ENCODE data around the gene PAPOLG. TPM values are rescaled to one million over a fixed set of nuclear protein-coding genes. Genes with fewer than 3 reads are reported as not detected.

PAPOLG gene
- total RNA-seq, 1 donor from 2014 or later: 14.7 TPM

DNA sequence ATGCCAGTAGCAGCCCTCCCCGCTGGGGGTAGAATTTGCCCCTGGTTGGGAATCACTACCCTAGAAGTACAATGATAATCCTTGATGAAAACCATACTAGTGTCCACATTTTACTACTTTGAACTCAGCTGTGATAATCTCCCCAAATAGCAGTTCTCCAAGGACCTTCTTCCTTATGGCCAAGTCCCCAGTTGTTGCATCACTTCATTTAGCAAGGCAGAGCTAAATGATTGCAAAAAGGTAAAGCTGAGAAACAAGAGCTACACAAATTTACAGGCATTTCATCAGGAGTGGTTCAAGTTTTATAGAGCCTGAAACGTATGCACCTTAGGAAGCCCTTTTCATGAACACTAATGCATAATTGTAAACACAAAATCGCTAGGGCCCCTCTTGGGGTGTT lies 80.4 kb downstream of the PAPOLG start:
- H3K27me3 ChIP-seq: no peaks in the 10 kb centered on the region
- H3K27ac ChIP-seq: no peak overlapping the region
- H3K4me3 ChIP-seq: no peak overlapping the region
- DNase-seq (ENCODE audit: extremely low spot score in 2 of 2): no peak
- no peaks in the 10 kb centered on the region for H3K9me3 ChIP-seq
- TF ChIP-seq POLR2A (IDR thresholded peaks at IDR 0.05) (no peak), POLR2AphosphoS5 (IDR thresholded peaks at IDR 0.05; ENCODE audit: insufficient read depth in 1 of 2, low read depth in 1 of 2) (no peak)
- TF ChIP-seq, protein P1, sequence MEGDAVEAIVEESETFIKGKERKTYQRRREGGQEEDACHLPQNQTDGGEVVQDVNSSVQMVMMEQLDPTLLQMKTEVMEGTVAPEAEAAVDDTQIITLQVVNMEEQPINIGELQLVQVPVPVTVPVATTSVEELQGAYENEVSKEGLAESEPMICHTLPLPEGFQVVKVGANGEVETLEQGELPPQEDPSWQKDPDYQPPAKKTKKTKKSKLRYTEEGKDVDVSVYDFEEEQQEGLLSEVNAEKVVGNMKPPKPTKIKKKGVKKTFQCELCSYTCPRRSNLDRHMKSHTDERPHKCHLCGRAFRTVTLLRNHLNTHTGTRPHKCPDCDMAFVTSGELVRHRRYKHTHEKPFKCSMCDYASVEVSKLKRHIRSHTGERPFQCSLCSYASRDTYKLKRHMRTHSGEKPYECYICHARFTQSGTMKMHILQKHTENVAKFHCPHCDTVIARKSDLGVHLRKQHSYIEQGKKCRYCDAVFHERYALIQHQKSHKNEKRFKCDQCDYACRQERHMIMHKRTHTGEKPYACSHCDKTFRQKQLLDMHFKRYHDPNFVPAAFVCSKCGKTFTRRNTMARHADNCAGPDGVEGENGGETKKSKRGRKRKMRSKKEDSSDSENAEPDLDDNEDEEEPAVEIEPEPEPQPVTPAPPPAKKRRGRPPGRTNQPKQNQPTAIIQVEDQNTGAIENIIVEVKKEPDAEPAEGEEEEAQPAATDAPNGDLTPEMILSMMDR (IDR thresholded peaks at IDR 0.05): no peak
- no peaks in the 10 kb centered on the region for H3K4me1 ChIP-seq
- H3K36me3 ChIP-seq: no peaks in the 10 kb centered on the region
- intact Hi-C loops (cut with DNase I): no loop called here

DNA sequence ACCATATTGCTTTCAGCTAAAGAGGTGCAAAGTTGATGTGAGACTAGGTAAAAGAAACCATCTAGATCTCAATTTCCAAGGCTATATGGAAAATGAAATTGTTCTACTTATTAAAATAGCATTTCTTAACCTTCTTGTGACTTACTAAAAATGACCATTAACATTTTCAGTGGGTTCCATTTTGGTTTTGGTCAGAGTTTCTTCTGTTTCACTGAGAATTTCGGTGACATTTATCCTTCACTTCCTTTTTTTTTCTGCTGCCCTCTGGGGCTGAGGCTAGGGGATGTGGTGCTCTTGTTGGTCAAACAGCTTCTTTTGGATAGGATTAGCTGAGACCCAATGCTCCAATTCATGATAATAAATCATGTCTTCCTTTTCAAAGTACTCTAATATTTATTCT lies 81.1 kb downstream of the PAPOLG start:
- H3K4me1 ChIP-seq: no peaks in the 10 kb centered on the region
- no peaks in the 10 kb centered on the region for H3K9me3 ChIP-seq
- H3K27me3 ChIP-seq: no peaks in the 10 kb centered on the region
- no peak for DNase-seq (ENCODE audit: extremely low spot score in 2 of 2)
- no peaks in the 10 kb centered on the region for H3K36me3 ChIP-seq
- TF ChIP-seq, protein P1 (IDR thresholded peaks at IDR 0.05): no peak
- TF ChIP-seq POLR2A (IDR thresholded peaks at IDR 0.05) (no peak), POLR2AphosphoS5 (IDR thresholded peaks at IDR 0.05; ENCODE audit: insufficient read depth in 1 of 2, low read depth in 1 of 2) (no peak)
- H3K4me3 ChIP-seq: no peak overlapping the region
- H3K27ac ChIP-seq: no peak overlapping the region
- intact Hi-C loops (cut with DNase I): no loop called here

DNA sequence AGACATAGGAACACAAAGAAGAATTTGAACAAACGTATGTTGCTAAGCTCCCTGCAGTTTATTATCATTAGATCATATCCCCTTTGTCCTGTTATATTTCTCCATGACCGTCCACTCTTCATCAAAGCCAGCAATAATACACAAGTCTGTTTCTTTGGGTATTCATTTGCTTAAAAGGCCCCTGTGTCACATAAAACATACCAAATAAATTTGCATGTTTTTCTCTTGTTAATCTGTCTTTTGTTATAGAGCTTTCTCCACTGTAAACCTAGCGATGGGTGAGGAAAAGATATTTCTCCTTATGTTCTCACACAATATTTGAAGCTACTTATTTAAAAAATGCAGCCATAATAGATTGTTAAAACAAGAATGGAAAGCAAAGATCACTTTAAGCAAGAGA lies 82.4 kb downstream of the PAPOLG start:
- H3K27ac ChIP-seq: no peak overlapping the region
- H3K4me3 ChIP-seq: no peak overlapping the region
- H3K27me3 ChIP-seq: no peaks in the 10 kb centered on the region
- H3K9me3 ChIP-seq: no peaks in the 10 kb centered on the region
- H3K4me1 ChIP-seq: no peaks in the 10 kb centered on the region
- no peak for DNase-seq (ENCODE audit: extremely low spot score in 2 of 2)
- TF ChIP-seq POLR2A (IDR thresholded peaks at IDR 0.05) (no peak), POLR2AphosphoS5 (IDR thresholded peaks at IDR 0.05; ENCODE audit: insufficient read depth in 1 of 2, low read depth in 1 of 2) (no peak)
- TF ChIP-seq, protein P1 (IDR thresholded peaks at IDR 0.05): no peak
- intact Hi-C loops (cut with DNase I): no loop called here
- H3K36me3 ChIP-seq: no peaks in the 10 kb centered on the region

DNA sequence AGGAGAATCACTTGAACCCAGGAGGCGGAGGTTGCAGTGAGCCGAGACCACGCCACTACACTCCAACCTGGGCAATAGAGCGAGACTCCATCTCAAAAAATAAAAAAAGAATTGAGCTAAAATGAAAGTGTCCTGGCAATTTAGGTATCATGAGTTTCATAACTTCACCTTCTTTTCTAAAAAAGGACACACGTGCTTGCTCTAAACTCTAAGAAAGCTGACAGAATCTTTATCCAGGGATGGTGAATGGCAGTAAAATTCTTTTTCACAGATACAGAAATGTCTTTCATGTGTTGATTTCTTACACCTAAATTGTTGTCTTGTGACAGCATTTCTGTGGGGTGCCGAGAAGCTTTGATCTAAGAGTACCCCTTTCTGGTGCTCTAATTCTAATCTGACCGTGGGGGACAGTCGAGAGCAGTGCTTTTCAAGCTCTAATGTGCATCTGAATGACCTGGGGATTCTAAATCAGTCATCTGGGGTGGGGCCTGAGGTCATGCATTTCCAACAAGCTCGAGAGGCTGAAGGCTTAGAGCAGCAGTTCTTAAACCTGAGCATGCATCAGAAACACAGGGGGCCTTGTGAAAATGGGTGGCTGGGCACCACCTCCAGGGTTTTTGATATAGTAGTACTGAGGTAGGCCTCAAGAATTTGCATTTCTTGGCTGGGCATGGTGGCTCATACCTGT lies 83.2 kb downstream of the PAPOLG start:
- no peak for TF ChIP-seq POLR2A (IDR thresholded peaks at IDR 0.05)
- H3K4me1 ChIP-seq: no peaks in the 10 kb centered on the region
- H3K9me3 ChIP-seq: no peaks in the 10 kb centered on the region
- intact Hi-C loops (cut with DNase I): no loop called here
- H3K27me3 ChIP-seq: no peaks in the 10 kb centered on the region
- no peak for DNase-seq (ENCODE audit: extremely low spot score in 2 of 2)
- H3K36me3 ChIP-seq: no peaks in the 10 kb centered on the region
- no peak overlapping the region for H3K4me3 ChIP-seq
- H3K27ac ChIP-seq: no peak overlapping the region

DNA sequence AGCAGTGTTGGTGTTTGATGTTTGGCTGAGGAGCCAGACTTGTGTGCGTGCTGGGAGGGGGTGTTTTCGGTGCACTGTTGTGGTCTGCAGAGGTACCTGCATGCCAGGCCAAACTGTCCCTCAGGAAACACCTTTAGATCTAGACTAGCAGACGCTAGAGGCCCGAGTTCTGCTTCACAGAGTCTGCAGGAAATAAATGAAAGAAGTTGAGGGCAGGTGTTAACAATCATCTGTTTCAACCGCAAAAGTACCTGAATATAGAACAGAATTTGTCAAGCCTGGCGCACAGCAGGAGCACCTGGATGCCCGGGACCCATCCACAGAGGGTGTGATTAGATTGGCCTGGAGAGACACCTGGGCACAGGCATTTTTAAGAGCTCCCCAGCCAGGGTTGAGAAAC lies 84.8 kb downstream of the PAPOLG start:
- Histone ChIP-seq H3K9me3 (no peaks in the 10 kb centered on the region), H3K4me3 (no peak overlapping the region), H3K27me3 (no peaks in the 10 kb centered on the region), H3K4me1 (no peaks in the 10 kb centered on the region), H3K27ac (no peak overlapping the region), H3K36me3 (no peaks in the 10 kb centered on the region)
- no peak for TF ChIP-seq POLR2A (IDR thresholded peaks at IDR 0.05)
- DNase-seq (ENCODE audit: extremely low spot score in 2 of 2): no peak
- intact Hi-C loops (cut with DNase I): no loop called here

DNA sequence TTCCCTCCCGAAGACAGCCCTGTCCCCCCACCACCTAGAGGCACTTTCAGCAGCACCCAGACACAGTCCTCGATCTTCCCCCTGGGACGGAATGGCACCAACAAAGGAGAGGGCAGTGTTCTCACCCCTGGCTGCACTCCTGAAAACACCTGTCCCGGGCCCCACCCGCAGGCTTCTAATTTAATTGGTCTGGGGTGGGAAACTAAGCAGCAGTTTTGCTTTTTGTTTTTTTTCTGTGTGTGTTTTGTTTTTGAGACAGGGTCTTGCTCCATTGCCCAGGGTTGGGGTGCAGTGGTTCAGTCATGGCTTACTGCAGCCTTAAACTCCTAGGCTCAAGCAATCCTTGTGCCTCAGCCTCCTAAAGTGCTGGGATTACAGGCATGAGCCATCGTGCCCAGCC lies 86.9 kb downstream of the PAPOLG start:
- no peaks in the 10 kb centered on the region for H3K4me1 ChIP-seq
- no peaks in the 10 kb centered on the region for H3K36me3 ChIP-seq
- intact Hi-C loops (cut with DNase I): no loop called here
- H3K27ac ChIP-seq: no peak overlapping the region
- H3K27me3 ChIP-seq: no peaks in the 10 kb centered on the region
- H3K4me3 ChIP-seq: no peak overlapping the region
- TF ChIP-seq, protein P1 (IDR thresholded peaks at IDR 0.05): no peak
- no peak for TF ChIP-seq POLR2AphosphoS5 (IDR thresholded peaks at IDR 0.05; ENCODE audit: insufficient read depth in 1 of 2, low read depth in 1 of 2)
- no peak for TF ChIP-seq POLR2A (IDR thresholded peaks at IDR 0.05)
- DNase-seq (ENCODE audit: extremely low spot score in 2 of 2): no peak
- no peaks in the 10 kb centered on the region for H3K9me3 ChIP-seq
